Measurements from ENCODE around the gene ZP2. TPM values are rescaled to one million over a fixed set of nuclear protein-coding genes. Genes with fewer than 3 reads are reported as not detected.

ZP2 gene
- total RNA-seq, 1 donor: not detected

- H2AFZ ChIP-seq (ENCODE audit: low read length): no peak overlapping the region
- H3K79me2 ChIP-seq (ENCODE audit: insufficient read depth, low read length): no peaks in the 10 kb centered on the region
- H3K4me2 ChIP-seq (ENCODE audit: insufficient read depth, low read length): no peak overlapping the region
- DNase-seq (ENCODE audit: insufficient read length, low spot score, missing footprints): no peak
- peaks cover 13% of the 10 kb centered on the region for H3K4me1 ChIP-seq (ENCODE audit: insufficient read depth, low read length)
- no peak for TF ChIP-seq CTCF (IDR thresholded peaks at IDR 0.05; ENCODE audit: extremely low read depth, low read depth, low read length)
- H3K27me3 ChIP-seq (ENCODE audit: insufficient read depth, low read length): no peaks in the 10 kb centered on the region
- peaks cover 5% of the 10 kb centered on the region for H4K20me1 ChIP-seq (ENCODE audit: insufficient read depth, low read length)
- no peak overlapping the region for H3K4me3 ChIP-seq (ENCODE audit: insufficient read depth, low read length)
- H3K27ac ChIP-seq (ENCODE audit: low read depth, low read length): no peak overlapping the region
- no peaks in the 10 kb centered on the region for H3K9me3 ChIP-seq (ENCODE audit: low read depth, low read length)
- H3K36me3 ChIP-seq (ENCODE audit: insufficient read depth, low read length): peaks cover 25% of the 10 kb centered on the region
These were observed 46.7 kb downstream of the ZP2 start for GRCh38 chr16:21164521-21165168.

- Histone ChIP-seq H4K20me1 (ENCODE audit: insufficient read depth, low read length) (peaks cover 2% of the 10 kb centered on the region), H3K27me3 (ENCODE audit: insufficient read depth, low read length) (no peaks in the 10 kb centered on the region), H3K4me3 (ENCODE audit: insufficient read depth, low read length) (no peak overlapping the region), H2AFZ (ENCODE audit: low read length) (no peak overlapping the region), H3K9me3 (ENCODE audit: low read depth, low read length) (no peaks in the 10 kb centered on the region), H3K4me2 (ENCODE audit: insufficient read depth, low read length) (no peak overlapping the region), H3K79me2 (ENCODE audit: insufficient read depth, low read length) (peaks cover 2% of the 10 kb centered on the region), H3K27ac (ENCODE audit: low read depth, low read length) (no peak overlapping the region), H3K36me3 (ENCODE audit: insufficient read depth, low read length) (peaks cover 25% of the 10 kb centered on the region), H3K4me1 (ENCODE audit: insufficient read depth, low read length) (peaks cover 18% of the 10 kb centered on the region)
- no peak for DNase-seq (ENCODE audit: insufficient read length, low spot score, missing footprints)
- no peak for TF ChIP-seq CTCF (IDR thresholded peaks at IDR 0.05; ENCODE audit: extremely low read depth, low read depth, low read length)
These were observed 47.8 kb downstream of the ZP2 start for GRCh38 chr16:21163576-21163975.

- peaks cover 2% of the 10 kb centered on the region for H3K79me2 ChIP-seq (ENCODE audit: insufficient read depth, low read length)
- peaks cover 25% of the 10 kb centered on the region for H3K4me1 ChIP-seq (ENCODE audit: insufficient read depth, low read length)
- H3K4me2 ChIP-seq (ENCODE audit: insufficient read depth, low read length): no peak overlapping the region
- H3K27me3 ChIP-seq (ENCODE audit: insufficient read depth, low read length): no peaks in the 10 kb centered on the region
- H4K20me1 ChIP-seq (ENCODE audit: insufficient read depth, low read length): peaks cover 2% of the 10 kb centered on the region
- no peak for DNase-seq (ENCODE audit: insufficient read length, low spot score, missing footprints)
- H3K4me3 ChIP-seq (ENCODE audit: insufficient read depth, low read length): no peak overlapping the region
- H2AFZ ChIP-seq (ENCODE audit: low read length): no peak overlapping the region
- peaks cover 25% of the 10 kb centered on the region for H3K36me3 ChIP-seq (ENCODE audit: insufficient read depth, low read length)
- no peak for TF ChIP-seq CTCF (IDR thresholded peaks at IDR 0.05; ENCODE audit: extremely low read depth, low read depth, low read length)
- H3K27ac ChIP-seq (ENCODE audit: low read depth, low read length): no peak overlapping the region
- H3K9me3 ChIP-seq (ENCODE audit: low read depth, low read length): no peaks in the 10 kb centered on the region
These were observed 48.7 kb downstream of the ZP2 start for GRCh38 chr16:21162661-21163151.

GRCh38 chr16:21161211-21161610, 50.2 kb downstream of the ZP2 start:
- Histone ChIP-seq H3K4me3 (ENCODE audit: insufficient read depth, low read length) (no peak overlapping the region), H3K4me1 (ENCODE audit: insufficient read depth, low read length) (peaks cover 23% of the 10 kb centered on the region), H3K4me2 (ENCODE audit: insufficient read depth, low read length) (no peak overlapping the region), H3K27me3 (ENCODE audit: insufficient read depth, low read length) (no peaks in the 10 kb centered on the region), H3K9me3 (ENCODE audit: low read depth, low read length) (no peaks in the 10 kb centered on the region), H2AFZ (ENCODE audit: low read length) (no peak overlapping the region), H3K27ac (ENCODE audit: low read depth, low read length) (no peak overlapping the region), H3K36me3 (ENCODE audit: insufficient read depth, low read length) (peaks cover 25% of the 10 kb centered on the region), H4K20me1 (ENCODE audit: insufficient read depth, low read length) (peaks cover 2% of the 10 kb centered on the region), H3K79me2 (ENCODE audit: insufficient read depth, low read length) (peaks cover 2% of the 10 kb centered on the region)
- DNase-seq (ENCODE audit: insufficient read length, low spot score, missing footprints): no peak
- TF ChIP-seq CTCF (IDR thresholded peaks at IDR 0.05; ENCODE audit: extremely low read depth, low read depth, low read length): no peak

Data from osteoblast (primary cell).